Stimulated activated CD4-positive, alpha-beta T cell treated with anti-CD3 and anti-CD28 coated beads, Interleukin-4, amount 100 ng/mL, for 1 hour (primary cell): Measurements from ENCODE around the gene KLK1.

Experiments
- DNase-seq: peaks from one replicate; pipeline ENCODE4 v3.0.0-alpha.2; 2020

KLK1 gene

DNA sequence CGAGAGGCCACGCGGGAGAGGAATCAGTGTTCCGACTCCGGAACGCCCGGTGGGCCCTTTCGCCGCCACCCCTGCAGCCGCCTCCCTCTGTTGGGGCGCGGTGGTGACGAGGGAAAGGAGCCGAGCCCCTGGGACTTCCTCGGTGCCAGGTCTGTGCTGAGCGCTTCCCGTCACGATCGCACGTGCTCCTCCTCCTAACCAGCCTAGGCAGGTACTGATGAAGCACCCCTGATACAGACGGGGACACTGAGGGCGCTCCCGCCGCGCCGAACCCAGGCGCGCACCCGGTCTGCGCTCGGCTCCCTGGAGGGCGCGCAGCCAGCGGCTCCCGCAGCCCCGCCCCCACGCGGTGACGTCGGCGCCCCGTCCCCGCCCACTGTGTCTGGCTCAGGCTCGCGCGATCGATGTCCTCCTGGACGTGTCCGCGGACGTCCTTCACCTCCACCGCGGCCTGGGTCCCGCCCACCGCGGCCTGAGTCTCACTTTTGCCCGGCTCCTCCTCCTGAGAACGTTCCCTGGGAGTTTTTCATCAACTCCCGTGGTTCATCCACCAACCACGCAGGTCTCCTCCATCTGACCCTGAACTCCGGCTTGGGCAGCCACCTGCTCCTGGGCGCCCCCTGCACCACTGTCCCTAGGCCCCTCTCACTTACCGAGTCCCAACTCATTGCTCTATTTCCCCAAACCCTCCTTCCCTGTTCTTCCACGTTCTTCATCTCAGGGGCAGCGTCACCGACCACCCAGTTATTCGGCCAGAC, 12.4 kb upstream of the KLK1 start:
- DNase-seq, result peak; percentile 77

- no peak for DNase-seq
Observed at GRCh38 chr19:50835103-50835784, 11.7 kb upstream of the KLK1 start.

DNA sequence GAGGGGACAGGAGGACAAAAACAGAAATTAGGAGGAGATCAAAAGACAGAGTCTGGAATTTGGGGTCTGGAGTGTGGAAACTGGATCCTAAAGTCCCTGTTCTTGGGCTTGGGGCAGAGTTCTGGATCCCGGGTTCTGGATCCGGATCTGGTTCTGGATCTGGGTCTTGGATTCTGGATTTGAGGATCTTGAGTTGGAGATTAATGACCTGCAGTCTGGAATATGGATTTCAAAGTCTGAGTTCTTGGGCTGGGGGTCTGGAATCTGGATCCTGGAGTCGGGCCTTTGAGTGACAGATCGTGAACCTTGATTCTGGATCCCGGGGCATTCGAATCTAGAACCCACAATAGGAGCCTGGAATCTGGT, 10.2 kb upstream of the KLK1 start:
- DNase-seq, result no peak

DNA sequence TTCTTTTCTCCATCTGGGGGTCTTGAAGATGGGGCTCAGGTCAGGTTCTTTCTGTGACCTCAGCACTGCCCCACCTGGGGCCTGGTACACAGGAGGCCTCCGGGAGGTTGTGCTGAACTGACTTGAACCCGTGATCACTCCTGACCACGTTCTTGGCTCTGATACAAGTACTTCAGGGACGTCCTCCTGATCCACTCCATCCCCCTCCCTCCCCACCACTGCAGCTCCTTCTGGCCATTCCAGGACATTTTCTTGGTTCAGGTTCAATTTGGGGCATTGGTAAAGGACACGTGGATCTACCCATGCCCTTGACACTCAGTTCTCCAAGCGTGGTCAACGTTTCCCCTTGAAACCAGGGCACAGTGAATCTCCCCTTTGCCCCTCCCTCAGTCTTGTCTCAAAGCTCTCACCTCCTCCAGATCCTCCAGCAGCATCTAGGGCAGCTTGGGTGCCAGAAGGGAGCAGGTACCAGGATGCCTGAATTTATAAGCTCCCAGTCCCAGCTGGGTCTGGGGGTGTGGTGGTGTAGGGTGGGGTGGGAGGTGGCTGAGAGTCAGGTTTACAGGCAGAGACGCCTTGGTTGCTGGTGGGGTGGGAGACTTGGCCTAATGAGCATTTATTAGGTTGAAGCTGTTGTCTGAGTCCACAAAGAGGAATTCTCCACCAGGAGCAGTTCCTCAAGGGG, 9.7 kb upstream of the KLK1 start, which contains the start of gene KLK15:
TSS of gene KLK15 (minus strand) at position 458 of the 685 bp plus-strand sequence. CDS start 2,082 bp downstream, outside the sequence.
- DNase-seq, result no peak

- DNase-seq, result no peak
Observed at GRCh38 chr19:50832666-50833065, 9.1 kb upstream of the KLK1 start.

GRCh38 chr19:50831026-50831396, 7.4 kb upstream of the KLK1 start:
- no peak for DNase-seq

GRCh38 chr19:50830266-50831025, 6.9 kb upstream of the KLK1 start:
- DNase-seq, result no peak

GRCh38 chr19:50829801-50830200, 6.2 kb upstream of the KLK1 start:
- DNase-seq, result no peak

DNA sequence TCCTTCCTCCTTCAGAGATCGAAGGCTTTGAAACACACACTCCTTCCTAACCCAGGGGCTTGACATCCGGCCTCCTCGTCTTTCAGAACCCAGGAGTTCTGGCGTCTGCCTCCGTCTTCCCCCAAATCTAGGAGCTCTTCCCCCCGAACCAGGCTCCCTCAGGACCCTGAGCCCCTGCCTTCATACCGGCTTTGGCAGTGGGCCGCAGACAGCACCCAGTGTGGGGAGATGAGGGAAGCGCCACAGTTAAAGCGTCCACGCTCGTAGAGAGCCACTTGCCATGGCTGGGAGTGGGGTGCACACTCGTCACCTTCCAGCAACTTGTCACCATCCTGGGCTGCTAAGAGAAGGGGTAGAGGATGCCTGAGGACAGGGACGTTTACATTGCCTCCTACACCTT, 3.9 kb upstream of the KLK1 start:
- DNase-seq, result no peak

GRCh38 chr19:50826492-50827240, 3.1 kb upstream of the KLK1 start:
- no peak for DNase-seq

DNA sequence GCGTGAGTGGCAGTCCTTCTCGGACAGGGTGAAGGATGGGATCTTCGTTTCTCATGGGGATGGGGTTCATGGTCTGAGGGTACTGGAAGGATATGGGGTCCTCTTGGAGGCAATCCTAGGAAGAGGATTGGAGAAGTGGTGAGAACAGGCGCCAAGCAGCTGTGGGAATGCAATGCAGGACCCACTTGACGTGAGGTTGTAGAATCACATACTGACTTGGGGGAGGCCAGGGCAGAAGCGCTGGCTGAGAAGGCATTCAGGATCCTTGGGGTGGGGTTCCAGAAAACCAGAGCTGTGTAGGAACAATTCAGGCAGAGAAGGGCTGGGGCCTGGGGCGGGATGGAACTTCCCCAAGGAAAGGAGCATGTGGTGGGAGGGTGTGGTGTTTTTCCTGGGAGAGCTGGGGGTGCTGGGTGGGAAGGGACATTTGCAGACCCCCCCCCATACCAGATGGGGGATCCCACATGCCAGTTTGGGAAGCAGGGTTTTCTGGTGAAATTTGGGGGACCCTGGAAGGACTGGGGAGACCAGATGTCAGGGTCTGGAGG, 852 bp downstream of the KLK1 start:
- DNase-seq, result no peak

DNA sequence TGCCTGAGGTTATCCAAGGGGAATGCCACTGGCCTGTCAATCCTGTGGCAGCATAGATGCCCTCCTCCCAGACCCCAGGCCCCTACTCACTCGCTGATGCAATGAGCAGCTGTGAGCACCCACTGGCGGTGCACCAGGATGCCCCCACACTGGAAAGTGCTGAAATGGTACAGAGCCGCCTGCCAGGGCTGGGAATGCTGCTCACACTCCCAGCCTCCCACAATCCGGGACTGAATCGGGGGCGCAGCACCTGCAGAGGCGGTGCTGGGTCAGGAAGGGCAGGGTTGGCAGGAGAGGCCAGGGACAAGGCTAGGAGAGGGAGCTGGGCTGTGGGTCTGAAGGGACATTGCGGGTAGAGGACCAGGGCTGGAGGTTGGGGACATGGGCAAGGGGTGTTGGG, 2.0 kb downstream of the KLK1 start:
- DNase-seq, result no peak

DNA sequence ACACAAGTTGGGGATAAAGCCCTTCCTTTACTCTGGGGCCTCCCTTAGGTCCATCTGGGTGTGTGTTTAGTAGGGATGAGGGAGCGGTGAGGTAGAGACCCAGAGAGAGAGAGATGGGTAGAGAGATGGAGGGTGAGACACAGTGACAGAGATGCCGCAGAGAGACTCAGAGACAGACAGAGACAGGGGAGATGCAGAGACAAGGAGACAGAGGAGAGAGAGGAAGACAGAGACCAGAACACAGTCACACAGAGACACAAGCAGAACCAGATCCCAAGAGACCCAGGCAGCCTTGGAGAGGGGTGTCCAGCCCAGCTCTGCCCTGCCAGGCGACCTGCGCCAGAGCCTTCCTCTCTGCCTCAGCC, 2.4 kb downstream of the KLK1 start:
- DNase-seq, result no peak

DNA sequence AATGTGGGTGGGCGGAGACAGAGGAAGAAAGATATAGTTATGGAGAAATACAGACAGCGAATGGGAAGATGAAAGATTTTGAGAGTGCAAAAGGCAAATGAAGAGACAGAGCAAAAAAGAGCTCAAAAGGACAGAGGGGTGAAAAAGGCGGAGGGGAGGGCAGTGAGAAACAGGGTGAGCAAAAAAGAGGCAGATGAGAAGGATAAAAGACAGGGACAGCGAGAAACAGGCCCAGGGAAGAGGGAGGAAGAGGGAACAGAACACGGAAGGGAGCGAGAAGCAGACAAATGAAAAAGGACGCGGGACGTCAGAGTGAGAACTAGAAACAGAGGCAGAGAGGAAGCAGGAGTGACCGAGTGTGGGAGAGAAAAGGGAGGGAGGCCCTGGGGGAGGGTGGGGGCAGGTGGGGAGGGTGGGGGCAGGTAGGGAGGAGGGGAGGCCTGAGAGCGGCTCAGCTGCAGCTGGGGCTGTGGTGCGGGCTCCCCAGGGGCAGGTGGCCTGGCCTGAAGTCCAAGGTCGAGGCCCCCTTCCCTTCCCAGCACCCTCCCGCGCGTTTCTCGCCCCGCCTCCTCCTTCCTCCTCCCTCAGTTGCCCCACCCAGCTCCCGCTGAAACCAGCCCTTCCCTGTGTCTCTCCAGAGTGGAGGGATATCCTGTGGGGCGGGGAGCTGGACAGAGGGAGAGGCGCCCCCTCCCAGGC, 2.9 kb downstream of the KLK1 start:
- no peak for DNase-seq

DNA sequence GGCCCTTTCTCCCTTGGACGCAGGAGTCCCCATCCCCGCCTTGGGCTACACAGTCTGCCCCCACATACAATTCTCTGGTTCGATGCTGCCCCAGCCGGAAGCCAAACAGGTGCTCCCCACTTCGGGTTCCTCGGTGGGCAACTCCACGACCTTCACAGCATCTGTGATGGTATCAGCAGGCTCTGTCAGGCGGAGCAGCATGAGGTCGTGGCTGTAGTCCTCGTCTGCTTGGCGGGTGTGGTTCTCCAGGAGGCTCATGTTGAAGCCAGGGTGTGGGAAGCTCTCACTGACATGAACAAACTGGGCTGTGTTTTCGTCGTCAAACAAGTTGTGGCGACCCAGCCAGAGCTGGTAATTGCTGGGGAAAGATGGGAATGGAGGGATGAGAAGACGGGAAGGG, 3.5 kb downstream of the KLK1 start:
- no peak for DNase-seq

DNA sequence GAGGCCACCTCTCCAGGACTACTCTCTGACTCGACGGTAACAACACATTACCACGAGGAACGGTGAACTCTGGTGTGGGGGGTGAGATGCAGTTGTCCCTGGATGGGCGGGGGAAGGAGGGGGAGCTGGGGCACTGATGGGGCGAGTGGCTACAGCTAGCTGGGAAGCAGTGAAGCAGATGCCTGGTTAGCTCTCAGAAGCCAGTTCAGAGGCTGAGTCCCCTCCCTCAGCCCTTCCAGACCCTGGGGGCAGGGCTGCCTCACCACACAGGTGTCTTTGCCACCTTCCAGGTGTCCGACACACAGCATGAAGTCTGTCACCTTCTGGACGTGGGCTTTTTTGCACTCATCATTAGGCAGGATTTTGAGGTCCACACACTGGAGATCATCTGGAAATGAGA, 4.0 kb downstream of the KLK1 start:
- no peak for DNase-seq

- DNase-seq, result no peak
Observed at GRCh38 chr19:50818859-50819472, 4.6 kb downstream of the KLK1 start.

- peak; percentile 49 for DNase-seq
Observed at GRCh38 chr19:50817941-50818858, 5.4 kb downstream of the KLK1 start.

DNA sequence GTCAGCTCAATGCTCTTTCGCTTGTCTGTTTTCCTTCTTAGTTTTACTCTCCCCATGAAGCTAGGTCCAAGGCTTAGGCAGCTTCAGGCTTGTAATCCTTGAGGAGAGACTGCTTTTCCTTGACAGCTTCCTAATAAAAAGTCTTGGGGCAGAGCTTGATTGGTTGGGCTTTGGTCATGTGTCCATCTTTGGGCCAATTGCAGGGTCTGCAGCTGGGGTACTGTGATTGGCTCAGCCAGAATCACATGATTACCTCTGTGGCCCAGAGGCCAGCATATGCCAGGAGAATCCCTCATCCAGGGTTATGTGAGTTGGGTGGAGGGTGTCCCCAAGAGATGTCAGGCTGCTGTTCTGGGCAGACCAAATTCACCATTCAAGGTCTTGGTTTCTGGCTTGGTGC, 8.1 kb downstream of the KLK1 start:
- DNase-seq, result no peak

DNA sequence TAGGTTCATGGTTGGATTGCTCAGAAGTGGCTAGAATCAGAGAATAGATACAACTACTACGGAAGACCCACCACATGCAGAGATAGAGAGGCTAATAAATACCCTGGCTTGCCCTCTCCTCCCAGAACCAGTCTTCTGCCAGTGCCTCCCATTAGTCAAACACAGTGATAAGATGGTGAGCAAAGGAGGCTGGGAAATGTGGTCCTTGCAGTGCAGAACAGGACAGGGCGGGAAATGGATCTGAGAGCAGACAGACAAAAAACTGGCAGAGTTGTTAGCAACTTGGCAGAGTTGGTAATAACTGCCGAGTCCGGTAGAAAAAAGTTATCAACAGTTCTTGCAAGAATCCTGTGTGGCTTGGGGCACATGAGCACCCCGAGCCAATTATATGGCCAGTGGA, 8.7 kb downstream of the KLK1 start:
- DNase-seq, result no peak
